SK-N-MC (cell line): ENCODE measurements around the gene RCAN2.

Source experiments
- DNase-seq: peaks from one replicate; pipeline ENCODE4 v3.0.0-alpha.2; 2011; ENCODE audit warnings: low read depth, low spot score
- H3K27ac ChIP-seq: fragments of 200-600 bp; sonication (generic); 2 replicates; pipeline ENCODE4 v1.5.1; 2016; ENCODE audit warnings: mixed run types
- H3K36me3 ChIP-seq: fragments of 200-600 bp; sonication (generic); 2 replicates; pipeline ENCODE4 v1.6.1; 2017; ENCODE audit warnings: antibody characterized with exemption, low read length, mixed read lengths; ENCODE audit not compliant: insufficient read depth
- H3K4me3 ChIP-seq: fragments of 200-600 bp; sonication (generic); 2 replicates; pipeline ENCODE4 v1.5.1; 2016
- H3K9ac ChIP-seq: fragments of 200-600 bp; sonication (generic); 2 replicates; pipeline ENCODE4 v1.8.0; 2017; ENCODE audit warnings: mixed run types, mixed read lengths; ENCODE audit not compliant: insufficient read length
- H3K9me3 ChIP-seq: fragments of 200-600 bp; sonication (generic); 2 replicates; pipeline ENCODE4 v1.6.1; 2017; ENCODE audit warnings: low read depth, mild to moderate bottlenecking, antibody characterized with exemption, low read length, moderate library complexity, mixed read lengths
- EZH2 ChIP-seq: fragments of 200-600 bp; sonication (generic); IDR thresholded peaks from one replicate; pipeline ENCODE4 v1.6.1; 2017; ENCODE audit warnings: antibody characterized with exemption
- FOXP2 ChIP-seq: optimal IDR thresholded peaks from 2 replicates; pipeline ENCODE3; 2011; ENCODE audit warnings: mild to moderate bottlenecking, moderate library complexity; ENCODE audit not compliant: insufficient read depth; ENCODE audit errors: extremely low read length, control extremely low read depth
- POLR2AphosphoS5 ChIP-seq: IDR thresholded peaks from 2 replicates; pipeline ENCODE4 v1.6.1; 2012; ENCODE audit warnings: mild to moderate bottlenecking, low read depth, low read length, borderline replicate concordance

RCAN2 gene

DNA sequence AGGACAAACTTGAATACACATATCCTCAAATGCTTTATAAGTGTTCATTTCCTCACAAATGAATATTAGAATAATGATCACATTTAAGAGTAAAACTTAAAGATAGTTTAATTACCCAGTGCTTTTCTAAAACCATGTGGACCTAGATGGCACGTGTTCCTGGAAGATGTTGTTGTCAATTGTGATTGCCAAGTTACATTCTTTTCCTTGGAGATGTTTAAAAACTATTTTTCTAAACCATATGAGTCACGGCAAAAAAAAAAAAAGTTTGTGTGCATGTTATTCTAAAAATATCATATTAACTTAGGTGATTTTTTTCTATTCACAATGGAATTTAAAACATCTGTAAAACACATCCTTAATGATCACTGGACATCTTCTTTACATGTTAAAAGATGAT, 51.1 kb downstream of the RCAN2 start:
- Histone ChIP-seq H3K9ac (no peak overlapping the region), H3K27ac (no peak overlapping the region), H3K9me3 (no peaks in the 10 kb centered on the region), H3K4me3 (no peak overlapping the region), H3K36me3 (no peaks in the 10 kb centered on the region)
- DNase-seq, result no peak
- TF ChIP-seq FOXP2 (no peak), POLR2AphosphoS5 (no peak), EZH2 (no peak)

DNA sequence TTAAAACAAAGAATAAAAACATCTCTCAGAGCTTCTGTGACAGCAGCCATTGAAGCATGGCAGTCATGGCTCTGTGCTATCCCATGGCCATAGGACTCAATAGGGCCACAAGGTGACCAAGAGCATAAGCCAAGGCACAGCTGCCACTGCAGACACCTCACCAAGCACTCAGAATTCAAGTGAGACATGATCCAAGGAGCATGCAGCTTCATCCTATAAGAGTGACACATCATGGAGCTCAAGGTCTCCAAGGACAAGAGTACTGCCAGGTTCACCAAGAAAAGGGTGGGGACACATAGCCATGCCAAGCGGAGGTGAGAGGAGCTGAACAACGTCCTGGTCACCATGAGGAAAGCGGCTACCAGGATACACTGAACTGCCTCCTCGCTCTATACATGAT, 53.0 kb downstream of the RCAN2 start:
- Histone ChIP-seq H3K4me3 (no peak overlapping the region), H3K9ac (no peak overlapping the region), H3K36me3 (no peaks in the 10 kb centered on the region), H3K27ac (no peak overlapping the region), H3K9me3 (no peaks in the 10 kb centered on the region)
- TF ChIP-seq EZH2 (no peak), POLR2AphosphoS5 (no peak), FOXP2 (no peak)
- DNase-seq, result no peak

DNA sequence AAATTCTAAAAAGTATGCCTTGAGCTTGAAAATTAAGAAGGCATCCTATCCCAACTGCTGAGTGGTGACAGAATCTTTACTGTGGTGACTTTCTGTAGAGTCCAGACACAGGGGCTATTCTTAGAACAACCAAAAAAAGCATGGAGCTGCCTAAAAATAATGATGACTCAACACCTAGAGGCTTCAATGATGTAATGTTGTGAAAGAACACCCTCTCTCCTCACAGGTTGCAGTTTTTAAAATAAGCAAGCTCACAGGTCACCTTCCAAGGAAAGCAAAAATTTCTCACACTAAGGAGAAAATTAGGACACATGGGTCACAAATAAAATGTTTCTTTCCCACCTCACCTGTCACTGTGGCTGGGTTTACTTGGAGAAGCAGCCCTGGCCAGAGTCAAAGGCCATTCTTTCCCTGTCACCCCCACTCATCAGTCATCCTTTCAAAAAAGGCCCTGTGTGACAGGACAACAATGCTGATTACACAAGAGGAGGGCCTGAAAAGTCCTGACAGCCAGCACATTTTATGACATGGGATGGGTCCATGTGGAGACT, 53.5 kb downstream of the RCAN2 start:
- no peaks in the 10 kb centered on the region for H3K36me3 ChIP-seq
- no peak for DNase-seq
- TF ChIP-seq EZH2 (no peak), POLR2AphosphoS5 (no peak), FOXP2 (no peak)
- H3K9me3 ChIP-seq, result no peaks in the 10 kb centered on the region
- no peak overlapping the region for H3K4me3 ChIP-seq
- no peak overlapping the region for H3K27ac ChIP-seq
- no peak overlapping the region for H3K9ac ChIP-seq

DNA sequence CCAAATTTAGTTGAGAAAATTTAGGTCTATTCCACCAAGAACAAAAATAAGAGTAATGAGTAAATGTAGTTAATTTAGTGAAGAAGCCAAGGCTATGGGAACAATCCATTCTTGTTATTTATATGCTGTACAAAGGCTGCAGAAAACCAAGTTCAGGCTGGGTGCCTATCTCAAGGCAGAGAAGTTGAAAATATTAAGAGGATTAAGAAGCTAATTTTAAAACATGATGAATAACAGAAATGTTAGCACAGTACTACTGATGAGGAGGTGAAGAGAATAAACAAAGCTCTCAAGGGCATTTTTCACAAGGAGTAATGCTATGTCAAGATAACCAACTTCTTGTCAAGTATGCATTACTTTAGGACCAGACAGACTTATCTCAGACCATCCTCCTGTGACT, 68.6 kb downstream of the RCAN2 start:
- DNase-seq, result no peak
- H3K36me3 ChIP-seq, result no peaks in the 10 kb centered on the region
- no peak overlapping the region for H3K27ac ChIP-seq
- no peak overlapping the region for H3K9ac ChIP-seq
- no peak for TF ChIP-seq EZH2
- TF ChIP-seq FOXP2, result no peak
- TF ChIP-seq POLR2AphosphoS5, result no peak
- no peak overlapping the region for H3K4me3 ChIP-seq
- no peaks in the 10 kb centered on the region for H3K9me3 ChIP-seq

DNA sequence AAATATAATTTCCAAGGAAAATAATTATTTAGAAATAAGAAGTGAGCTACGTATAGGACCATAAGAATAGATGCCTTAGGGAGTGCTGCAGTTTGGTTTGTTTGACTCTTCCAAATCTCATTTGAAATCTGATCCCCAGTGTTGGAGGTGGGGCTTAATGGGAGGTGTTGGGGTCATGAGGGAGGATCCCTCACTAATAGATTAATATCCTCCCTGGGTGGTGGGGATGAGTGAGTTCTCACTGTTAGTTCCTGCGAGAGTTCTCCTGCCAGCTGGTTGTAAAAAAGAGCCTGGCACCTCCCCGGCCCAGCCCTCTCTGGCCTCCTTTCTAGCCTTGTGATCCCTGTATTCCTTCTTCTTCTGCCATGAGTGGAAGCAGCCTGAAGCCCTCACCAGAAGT, 69.3 kb downstream of the RCAN2 start:
- DNase-seq, result no peak
- TF ChIP-seq POLR2AphosphoS5 (no peak), FOXP2 (no peak)
- H3K36me3 ChIP-seq, result no peaks in the 10 kb centered on the region
- H3K9me3 ChIP-seq, result no peaks in the 10 kb centered on the region
- H3K4me3 ChIP-seq, result no peak overlapping the region
- no peak overlapping the region for H3K9ac ChIP-seq
- H3K27ac ChIP-seq, result no peak overlapping the region

DNA sequence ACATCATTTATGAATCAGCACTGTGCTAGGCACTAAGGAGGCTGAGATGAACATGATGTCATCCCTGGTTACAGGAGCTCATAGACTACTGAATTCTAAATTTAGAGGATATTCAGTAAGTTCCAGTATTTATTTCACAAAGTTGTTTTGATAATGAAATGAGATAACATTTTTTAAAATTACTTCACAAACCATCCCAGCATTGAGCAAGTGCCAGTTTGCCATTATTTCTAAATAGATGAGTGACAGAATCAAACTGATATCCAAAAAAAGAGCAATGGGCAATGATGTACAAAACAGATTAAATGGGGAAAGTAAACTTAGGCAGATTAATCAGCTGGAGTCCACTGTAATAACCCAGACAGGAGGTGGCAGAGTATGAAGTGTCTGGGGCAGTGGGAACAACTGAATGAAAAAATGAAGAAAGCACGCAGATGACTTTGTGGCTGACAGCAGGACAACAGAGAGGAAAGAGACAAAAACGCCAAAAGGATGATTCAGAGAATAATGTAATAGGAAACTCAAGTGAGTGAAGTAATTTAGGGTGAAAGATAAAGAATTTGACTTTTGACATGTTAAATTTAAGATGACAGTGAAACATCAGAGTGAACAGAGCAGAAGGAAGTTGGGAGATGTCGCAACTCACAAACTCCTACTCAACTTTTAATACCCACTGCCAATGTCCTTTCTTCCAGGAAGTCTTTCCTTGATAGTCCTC, 70.2 kb downstream of the RCAN2 start:
- no peak overlapping the region for H3K4me3 ChIP-seq
- no peak overlapping the region for H3K27ac ChIP-seq
- H3K9ac ChIP-seq, result no peak overlapping the region
- no peak for TF ChIP-seq FOXP2
- no peak for TF ChIP-seq POLR2AphosphoS5
- TF ChIP-seq EZH2, result no peak
- H3K36me3 ChIP-seq, result no peaks in the 10 kb centered on the region
- DNase-seq, result no peak
- no peaks in the 10 kb centered on the region for H3K9me3 ChIP-seq

DNA sequence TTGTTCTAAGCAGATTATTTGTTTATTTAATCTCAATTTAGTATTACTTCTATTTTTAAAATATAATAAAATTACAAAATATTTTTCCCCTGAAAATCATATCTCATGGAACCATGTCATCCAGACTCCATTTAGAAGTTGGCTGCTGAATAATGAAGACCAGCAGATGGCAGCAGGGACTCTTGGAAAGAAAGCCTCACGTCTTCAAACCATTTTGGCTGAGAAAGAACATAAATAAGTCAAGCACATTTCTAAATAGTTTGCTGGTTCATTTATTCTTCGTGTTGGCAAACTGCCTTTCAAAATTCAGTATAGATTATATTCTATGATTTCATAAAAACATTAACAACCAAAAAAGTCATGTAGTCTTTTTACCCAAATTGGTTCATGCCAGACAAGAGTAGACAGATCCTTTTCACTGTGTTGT, 71.7 kb downstream of the RCAN2 start:
- no peak overlapping the region for H3K4me3 ChIP-seq
- H3K9me3 ChIP-seq, result no peaks in the 10 kb centered on the region
- no peak overlapping the region for H3K27ac ChIP-seq
- peak; percentile 22 for DNase-seq
- no peaks in the 10 kb centered on the region for H3K36me3 ChIP-seq
- TF ChIP-seq POLR2AphosphoS5 (no peak), EZH2 (no peak)
- H3K9ac ChIP-seq, result no peak overlapping the region

DNA sequence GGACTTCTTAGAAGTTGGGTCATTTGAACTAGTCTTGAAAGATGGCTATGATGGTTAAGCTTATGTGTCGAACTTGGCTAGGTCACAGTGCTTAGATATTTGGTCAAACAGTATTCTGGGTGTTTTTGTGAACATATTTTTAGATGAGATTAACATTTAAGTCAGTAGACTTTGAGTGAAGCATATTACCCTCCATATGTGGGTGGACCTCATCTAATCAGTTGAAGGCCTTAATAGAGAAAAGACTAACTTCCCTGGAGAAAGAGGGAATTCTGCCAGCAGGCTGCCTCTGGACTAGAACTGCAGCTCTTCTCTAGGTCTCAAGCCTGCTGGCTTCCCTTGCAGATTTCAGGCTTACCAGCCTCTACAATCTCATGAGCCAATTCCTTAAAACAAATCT, 76.9 kb downstream of the RCAN2 start:
- Histone ChIP-seq H3K9me3 (no peaks in the 10 kb centered on the region), H3K9ac (no peak overlapping the region), H3K27ac (no peak overlapping the region), H3K36me3 (no peaks in the 10 kb centered on the region), H3K4me3 (no peak overlapping the region)
- no peak for TF ChIP-seq EZH2
- no peak for TF ChIP-seq FOXP2
- TF ChIP-seq POLR2AphosphoS5, result no peak
- no peak for DNase-seq

DNA sequence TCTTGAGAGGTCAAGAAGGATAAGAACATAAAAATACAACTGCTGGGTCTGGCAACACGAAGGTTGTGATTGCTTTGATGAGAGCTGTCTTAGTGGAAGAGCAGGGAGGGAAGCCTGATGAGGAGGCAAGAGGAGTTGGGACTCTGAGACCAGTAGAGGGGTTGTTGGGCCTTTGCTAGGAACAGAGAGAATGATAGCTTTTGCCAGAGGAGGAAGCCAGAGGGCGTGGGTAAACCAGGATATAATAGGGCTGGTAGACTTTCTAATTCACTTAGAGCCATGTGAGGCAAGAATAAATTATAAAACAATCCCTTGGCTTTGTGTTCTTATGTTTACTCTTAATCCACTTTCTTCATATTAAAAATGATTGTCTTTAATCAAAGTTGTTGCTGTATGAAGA, 78.6 kb downstream of the RCAN2 start:
- H3K4me3 ChIP-seq, result no peak overlapping the region
- no peaks in the 10 kb centered on the region for H3K9me3 ChIP-seq
- no peaks in the 10 kb centered on the region for H3K36me3 ChIP-seq
- TF ChIP-seq FOXP2, result no peak
- no peak for TF ChIP-seq EZH2
- TF ChIP-seq POLR2AphosphoS5, result no peak
- H3K9ac ChIP-seq, result no peak overlapping the region
- no peak overlapping the region for H3K27ac ChIP-seq
- no peak for DNase-seq
